A375 (cell line): ENCODE results near the gene SMG5. TPM values are rescaled to one million over a fixed set of nuclear protein-coding genes. Genes with fewer than 3 reads are reported as not detected.

Experiments used
- total RNA-seq: library from RNA; depleted of rRNA; stranded (reverse); fragments of >200 nt; shearing (Covaris generic); gene quantifications from 2 replicates; pipeline ENCODE4 v1.2.3, GENCODE V29; 2014; rRNA removed

The SMG5 gene
- 93.9 and 103 TPM in 2 replicates for total RNA-seq

DNA sequence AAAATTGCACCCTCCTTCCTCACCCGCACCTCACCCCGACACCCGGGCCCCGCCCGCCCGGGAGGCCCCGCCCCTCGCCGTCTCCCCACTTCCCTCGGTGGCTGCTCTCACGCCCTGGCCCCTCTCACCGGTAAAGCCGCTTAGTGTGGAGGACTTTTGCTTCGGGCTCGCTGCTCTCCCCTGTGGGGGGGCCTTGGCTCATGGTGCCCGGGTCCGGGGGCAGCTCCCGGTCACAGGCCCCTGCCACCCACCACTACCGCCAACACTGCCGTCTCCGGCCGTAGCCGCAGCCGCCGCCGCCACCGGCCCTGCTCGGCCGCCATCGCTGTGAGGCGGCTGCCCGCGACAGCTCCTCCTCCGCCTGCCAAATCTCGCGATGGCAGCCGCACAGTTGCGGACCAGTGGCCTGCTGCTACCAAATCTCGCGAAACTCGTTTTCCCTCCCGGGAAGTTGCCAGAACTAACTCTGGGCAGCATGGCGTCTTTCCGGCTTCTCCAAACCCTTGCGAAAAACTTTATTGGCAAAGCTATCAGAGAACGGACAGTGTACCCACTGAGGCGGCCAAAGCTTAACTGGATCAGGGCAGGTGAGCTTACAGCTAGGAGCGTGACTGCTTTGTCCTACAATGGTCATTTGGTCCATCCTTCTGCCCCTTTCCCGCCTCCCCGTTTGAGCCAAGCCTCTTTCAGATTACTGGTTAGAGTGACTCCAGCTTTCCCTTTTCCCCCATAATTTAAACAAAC, at the start of gene SMG5:
Gene SMG5, minus strand, starts transcription at position 347 of the 744 bp plus-strand sequence. Its CDS starts 145 bp downstream, at position 202.

DNA sequence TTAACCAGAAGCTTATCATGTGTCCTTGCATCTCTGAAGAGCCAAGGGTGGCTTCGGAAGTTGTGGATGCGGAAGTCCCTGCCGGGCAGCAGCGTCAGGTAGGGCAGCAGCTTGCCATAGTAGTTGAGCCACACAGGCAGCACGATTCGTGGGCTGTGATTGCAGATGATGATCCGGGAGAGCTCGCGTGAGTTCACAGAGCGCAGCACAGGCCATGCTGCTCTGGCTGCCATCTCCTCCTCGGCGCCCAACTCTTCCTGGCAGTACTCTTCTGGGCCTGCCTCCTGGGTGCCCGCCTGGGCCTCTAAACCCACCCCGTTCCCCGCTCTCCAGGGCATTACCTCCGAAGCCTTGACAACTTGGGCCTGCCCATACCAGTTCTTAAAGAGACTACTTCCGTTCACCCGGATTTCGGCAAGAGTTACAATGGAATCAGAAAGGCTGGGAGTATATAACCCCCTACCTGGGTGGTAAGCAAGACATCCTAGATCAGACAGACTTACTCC, 16.3 kb upstream of the SMG5 start, which contains the start of gene VHLL:
Gene VHLL, minus strand, starts transcription at position 456 of the 506 bp plus-strand sequence. Its CDS starts 118 bp downstream, at position 338.

DNA sequence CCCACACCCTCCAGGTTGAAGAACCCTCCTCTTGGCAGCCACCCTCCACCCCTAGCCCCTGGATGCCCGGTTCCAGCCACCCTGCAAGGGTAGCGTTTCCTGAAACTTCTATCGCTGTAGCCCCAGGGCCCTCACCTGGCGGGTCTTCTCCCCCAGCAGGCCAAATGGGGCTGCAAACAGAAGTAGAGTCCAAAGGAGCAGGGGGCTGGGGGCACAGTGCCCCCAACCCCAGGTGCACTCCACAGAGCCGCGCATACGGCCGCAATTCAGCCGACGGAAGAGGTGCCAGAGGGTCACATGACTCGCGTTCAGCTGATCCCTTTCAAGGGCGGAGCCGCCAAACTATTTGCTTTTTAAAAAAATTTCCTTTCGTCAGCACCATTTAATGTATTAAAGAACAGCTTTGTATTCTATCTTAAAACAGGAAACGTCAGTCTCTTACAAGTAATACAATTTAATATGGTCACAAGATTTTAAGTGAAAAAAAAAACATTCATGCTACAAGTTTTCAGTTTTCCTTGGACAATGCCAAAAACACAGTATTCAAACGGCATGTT, 12.8 kb upstream of the SMG5 start, which contains the start of gene GLMP:
Gene GLMP, minus strand, starts transcription at position 289 of the 557 bp plus-strand sequence. Its CDS starts 34 bp downstream, at position 255.

DNA sequence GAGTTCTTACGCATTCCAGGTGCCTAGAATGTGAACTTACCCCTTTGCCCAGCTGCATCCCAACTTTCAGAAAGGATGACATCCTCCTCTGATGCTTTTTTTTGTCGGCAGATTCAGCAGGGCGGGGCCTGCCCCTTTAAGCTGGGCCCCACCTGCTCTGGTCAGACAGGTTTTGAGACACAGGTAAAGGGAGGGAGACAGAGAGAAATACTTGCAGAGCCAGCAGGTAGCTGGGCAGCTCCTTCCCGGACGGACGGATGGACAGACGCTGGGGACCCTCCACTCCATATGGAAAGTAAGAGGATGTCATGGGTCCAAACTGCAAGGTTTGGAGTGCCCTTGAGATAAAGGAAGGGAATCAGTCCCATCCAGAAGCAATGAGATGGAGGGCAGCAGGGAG, 1.5 kb upstream of the SMG5 start, which contains the start of gene TMEM79:
Gene TMEM79, plus strand, starts transcription at position 214 of the 400 bp plus-strand sequence. CDS start 902 bp downstream, outside the sequence.

DNA sequence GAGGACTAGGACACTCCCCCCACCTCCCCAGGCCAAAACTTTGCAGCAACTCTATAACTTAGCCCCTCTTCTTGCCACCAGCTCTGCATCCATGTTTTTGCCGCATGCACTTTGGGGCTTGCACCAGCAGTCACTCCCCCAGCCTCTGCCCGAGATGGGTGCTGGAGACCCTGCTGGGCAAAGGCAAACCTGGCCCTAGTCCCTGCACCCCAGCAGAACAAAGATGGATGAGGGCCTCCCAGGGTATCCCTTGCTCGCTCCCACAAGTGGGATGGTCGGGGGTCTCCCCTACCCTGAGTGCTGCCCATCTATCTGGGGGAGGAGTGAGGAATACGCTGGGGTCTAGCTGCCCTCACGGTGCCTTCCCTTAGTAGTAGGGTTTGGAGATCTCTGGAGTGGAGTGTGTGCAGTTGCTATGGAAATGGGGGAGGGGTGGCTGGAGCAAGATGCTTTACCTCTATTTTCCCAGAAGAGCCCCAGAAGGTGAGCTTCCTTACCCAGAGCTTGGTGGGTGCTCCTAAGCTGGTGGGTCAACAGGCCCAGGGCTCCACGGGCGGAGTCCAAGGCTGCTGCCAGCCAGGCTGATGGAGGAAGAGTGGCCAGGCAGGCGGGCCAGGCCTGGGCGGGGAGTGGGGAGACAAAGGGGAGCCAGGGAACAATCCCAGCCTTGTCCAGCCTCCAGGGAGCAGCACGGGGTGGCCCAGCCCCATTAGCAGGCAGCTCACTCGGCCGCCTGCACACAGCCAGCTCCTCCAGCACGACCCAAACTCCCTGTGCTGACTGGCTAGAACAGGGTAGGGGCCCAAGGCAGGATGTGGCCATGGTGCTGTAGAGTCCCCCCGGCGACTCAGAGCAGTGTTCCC, 34.9 kb downstream of the SMG5 start, which contains the start of gene PAQR6:
Gene PAQR6, minus strand, starts transcription at position 597 of the 863 bp plus-strand sequence. CDS start 1,325 bp downstream, outside the sequence.

DNA sequence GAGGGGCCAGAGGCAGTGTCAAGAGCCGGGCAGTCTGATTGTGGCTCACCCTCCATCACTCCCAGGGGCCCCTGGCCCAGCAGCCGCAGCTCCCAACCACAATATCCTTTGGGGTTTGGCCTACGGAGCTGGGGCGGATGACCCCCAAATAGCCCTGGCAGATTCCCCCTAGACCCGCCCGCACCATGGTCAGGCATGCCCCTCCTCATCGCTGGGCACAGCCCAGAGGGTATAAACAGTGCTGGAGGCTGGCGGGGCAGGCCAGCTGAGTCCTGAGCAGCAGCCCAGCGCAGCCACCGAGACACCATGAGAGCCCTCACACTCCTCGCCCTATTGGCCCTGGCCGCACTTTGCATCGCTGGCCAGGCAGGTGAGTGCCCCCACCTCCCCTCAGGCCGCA, 40.7 kb downstream of the SMG5 start, which contains the start of gene BGLAP:
Gene BGLAP, plus strand, starts transcription at position 259 of the 400 bp plus-strand sequence. Its CDS starts 48 bp downstream, at position 307.

DNA sequence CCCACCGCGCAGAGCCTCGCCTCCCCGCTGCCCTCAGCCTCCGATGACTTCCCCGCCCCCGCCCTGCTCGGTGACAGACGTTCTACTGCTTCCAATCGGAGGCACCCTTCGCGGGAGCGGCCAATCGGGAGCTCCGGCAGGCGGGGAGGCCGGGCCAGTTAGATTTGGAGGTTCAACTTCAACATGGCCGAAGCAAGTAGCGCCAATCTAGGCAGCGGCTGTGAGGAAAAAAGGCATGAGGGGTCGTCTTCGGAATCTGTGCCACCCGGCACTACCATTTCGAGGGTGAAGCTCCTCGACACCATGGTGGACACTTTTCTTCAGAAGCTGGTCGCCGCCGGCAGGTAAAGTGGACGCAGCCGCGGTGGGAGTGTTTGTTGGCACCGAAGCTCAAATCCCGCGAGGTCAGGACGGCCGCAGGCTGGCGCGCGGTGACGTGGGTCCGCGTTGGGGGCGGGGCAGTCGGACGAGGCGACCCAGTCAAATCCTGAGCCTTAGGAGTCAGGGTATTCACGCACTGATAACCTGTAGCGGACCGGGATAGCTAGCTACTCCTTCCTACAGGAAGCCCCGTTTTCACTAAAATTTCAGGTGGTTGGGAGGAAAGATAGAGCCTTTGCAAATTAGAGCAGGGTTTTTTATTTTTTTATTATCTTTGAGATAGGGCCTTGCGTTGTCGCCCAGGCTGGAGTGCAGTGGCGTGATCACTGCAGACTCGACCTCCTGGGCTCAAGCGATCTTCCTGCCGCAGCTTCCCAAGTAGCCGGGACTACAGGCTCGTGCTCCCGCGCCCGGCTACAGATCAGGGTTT, 69.6 kb downstream of the SMG5 start, which contains the start of gene PMF1:
Gene PMF1, plus strand, starts transcription at position 175 of the 811 bp plus-strand sequence. Its CDS starts 9 bp downstream, at position 184.

Other genes starting within 250 kb of the SMG5 start
- gene UBQLN4, start 229.0 kb downstream of the SMG5 start, total RNA-seq = 35.8 and 38.4 TPM in 2 replicates
- gene LAMTOR2, start 228.0 kb downstream of the SMG5 start, total RNA-seq = 104 and 106 TPM in 2 replicates
- gene RAB25, start 221.7 kb downstream of the SMG5 start, total RNA-seq = not detected in 2 replicates
- 6.8 and 11.9 TPM in 2 replicates for gene MEX3A, start 200.4 kb downstream of the SMG5 start, total RNA-seq
- 1,986 and 2,053 TPM in 2 replicates for gene LMNA, start 168.1 kb downstream of the SMG5 start, total RNA-seq
- 0.11 and 0.29 TPM in 2 replicates for gene SEMA4A, start 129.2 kb downstream of the SMG5 start, total RNA-seq
- gene SLC25A44, start 88.7 kb downstream of the SMG5 start, total RNA-seq = 24.3 and 28.2 TPM in 2 replicates
- gene PMF1, start 69.8 kb downstream of the SMG5 start, total RNA-seq = 129 and 131 TPM in 2 replicates
- 2.2 and 5.1 TPM in 2 replicates for gene BGLAP, start 40.6 kb downstream of the SMG5 start, total RNA-seq
- 20.0 and 20.7 TPM in 2 replicates for gene PAQR6, start 34.8 kb downstream of the SMG5 start, total RNA-seq
- 3.1 and 4.0 TPM in 2 replicates for gene TMEM79, start 1.5 kb upstream of the SMG5 start, total RNA-seq
- gene GLMP, start 12.9 kb upstream of the SMG5 start, total RNA-seq = 86.4 and 110 TPM in 2 replicates
- 0.19 TPM in 1 of 2 replicates, not detected in the other for gene VHLL, start 16.5 kb upstream of the SMG5 start, total RNA-seq
- 455 and 469 TPM in 2 replicates for gene CCT3, start 55.5 kb upstream of the SMG5 start, total RNA-seq
- 0.50 TPM in 1 of 2 replicates, not detected in the other for gene TSACC, start 55.7 kb upstream of the SMG5 start, total RNA-seq
- not detected in 2 replicates for gene RHBG, start 86.4 kb upstream of the SMG5 start, total RNA-seq
- 23.1 and 26.2 TPM in 2 replicates for gene MEF2D, start 217.9 kb upstream of the SMG5 start, total RNA-seq